ENCODE data around the gene CYP51A1. TPM values are rescaled to one million over a fixed set of nuclear protein-coding genes. Genes with fewer than 3 reads are reported as not detected.

The CYP51A1 gene
- polyA plus RNA-seq (118 and 137 TPM in 2 replicates), polyA minus RNA-seq (208 and 217 TPM in 2 replicates)

- peak within 1 kb of the TSS; percentile 96 for H3K4me3 ChIP-seq (ENCODE audit: low read length)
- H3K9me2 ChIP-seq (ENCODE audit: insufficient read depth, low read length) = no peaks in the 10 kb centered on the region
- TF ChIP-seq SMC3 (conservative IDR thresholded peaks at IDR 0.05; ENCODE audit: poor library complexity) = peak; percentile 8
- TF ChIP-seq POLR2AphosphoS5 (IDR thresholded peaks at IDR 0.05) = peak; percentile 84
- TF ChIP-seq EZH2 (IDR thresholded peaks at IDR 0.05; ENCODE audit: borderline replicate concordance, insufficient read depth, low read length, poor library complexity, severe bottlenecking) = no peak
- no peak for TF ChIP-seq RAD21 (conservative IDR thresholded peaks at IDR 0.05)
- peak; percentile 53 for TF ChIP-seq MXI1 (conservative IDR thresholded peaks at IDR 0.05; ENCODE audit: poor library complexity, severe bottlenecking)
- peak; percentile 90 for TF ChIP-seq TAF1 (IDR thresholded peaks at IDR 0.05; ENCODE audit: low read depth)
- peak; percentile 81 for TF ChIP-seq EP300 (conservative IDR thresholded peaks at IDR 0.05; ENCODE audit: poor library complexity, severe bottlenecking)
- TF ChIP-seq REST (IDR thresholded peaks at IDR 0.05; ENCODE audit: borderline replicate concordance) = peak; percentile 75
- TF ChIP-seq CTCF (IDR thresholded peaks at IDR 0.05; ENCODE audit: poor library complexity, severe bottlenecking) = peak; percentile 11
- no peaks in the 10 kb centered on the region for H3K9me3 ChIP-seq (ENCODE audit: low read length)
- H2AFZ ChIP-seq (ENCODE audit: low read depth, low read length) = peak within 1 kb of the TSS; percentile 82
- H3K27me3 ChIP-seq (ENCODE audit: insufficient read depth, low read depth, low read length) = no peaks in the 10 kb centered on the region
- H3K4me2 ChIP-seq (ENCODE audit: low read length) = peak within 1 kb of the TSS; percentile 52
- H3K9ac ChIP-seq (ENCODE audit: low read length) = peak within 1 kb of the TSS; percentile 97
- peaks cover 37% of the 10 kb centered on the region for H3K79me2 ChIP-seq (replicated peaks; ENCODE audit: insufficient read depth, low read length)
- no peaks in the 10 kb centered on the region for H3K36me3 ChIP-seq (ENCODE audit: insufficient read depth, low read length)
- H3F3A ChIP-seq (ENCODE audit: insufficient read depth, low read length, poor library complexity, severe bottlenecking) = no peaks in the 10 kb centered on the region
- no peaks in the 10 kb centered on the region for H4K20me1 ChIP-seq (ENCODE audit: insufficient read depth)
- peak within 1 kb of the TSS; percentile 95 for H3K27ac ChIP-seq (ENCODE audit: low read length)
These were observed at the start of gene CYP51A1 for GRCh38 chr7:92134271-92135051. Gene CYP51A1 (minus strand): TSS chr7:92134477. CDS start chr7:92134364, 113 bp downstream.

- Histone ChIP-seq H4K20me1 (ENCODE audit: insufficient read depth) (no peaks in the 10 kb centered on the region), H2AFZ (ENCODE audit: low read depth, low read length) (no peak within 1 kb of the TSS), H3K4me3 (ENCODE audit: low read length) (no peak within 1 kb of the TSS), H3K36me3 (ENCODE audit: insufficient read depth, low read length) (no peaks in the 10 kb centered on the region), H3K9me2 (ENCODE audit: insufficient read depth, low read length) (no peaks in the 10 kb centered on the region), H3F3A (ENCODE audit: insufficient read depth, low read length, poor library complexity, severe bottlenecking) (no peaks in the 10 kb centered on the region), H3K4me2 (ENCODE audit: low read length) (no peak within 1 kb of the TSS), H3K79me2 (replicated peaks; ENCODE audit: insufficient read depth, low read length) (no peaks in the 10 kb centered on the region), H3K27ac (ENCODE audit: low read length) (no peak within 1 kb of the TSS), H3K27me3 (ENCODE audit: insufficient read depth, low read depth, low read length) (no peaks in the 10 kb centered on the region), H3K9me3 (ENCODE audit: low read length) (no peaks in the 10 kb centered on the region), H3K9ac (ENCODE audit: low read length) (no peak within 1 kb of the TSS)
- TF ChIP-seq POLR2AphosphoS5 (IDR thresholded peaks at IDR 0.05) = no peak
- no peak for TF ChIP-seq SMC3 (conservative IDR thresholded peaks at IDR 0.05; ENCODE audit: poor library complexity)
- peak; percentile 48 for TF ChIP-seq CTCF (IDR thresholded peaks at IDR 0.05; ENCODE audit: poor library complexity, severe bottlenecking)
- TF ChIP-seq EZH2 (IDR thresholded peaks at IDR 0.05; ENCODE audit: borderline replicate concordance, insufficient read depth, low read length, poor library complexity, severe bottlenecking) = no peak
These were observed 44.9 kb upstream of the CYP51A1 start, which contains the start of gene LRRD1 for GRCh38 chr7:92178928-92179924. Gene LRRD1 (minus strand): TSS chr7:92179142. CDS start chr7:92165202, 13,940 bp downstream.

All from neural cell (in vitro differentiated cells).